Muscle layer of duodenum (tissue), 2 donors: ENCODE results near the gene GOSR2.
"Not testable (repeated sequence)": the region's sequence is repeated elsewhere in the genome, so short reads cannot be mapped to it uniquely, and the experiment has no call there.

ENCODE experiments used
- H3K27ac ChIP-seq: one replicate; pipeline ENCODE4 v1.7.0; 2013; ENCODE audit warnings: mild to moderate bottlenecking, low read length
- H3K27me3 ChIP-seq: one replicate; pipeline ENCODE4 v1.7.0; 2013; ENCODE audit warnings: low read depth, mild to moderate bottlenecking, control low read depth, low read length
- H3K36me3 ChIP-seq, 2 donors: one replicate each; pipeline ENCODE4 v1.7.0; 2013; ENCODE audit warnings: low read length in 2 of 2, control low read depth in 1 of 2, mild to moderate bottlenecking in 1 of 2; ENCODE audit not compliant: insufficient read depth in 2 of 2, control insufficient read depth in 1 of 2
- H3K4me1 ChIP-seq, 2 donors: one replicate each; pipeline ENCODE4 v1.7.0; 2013; ENCODE audit warnings: low read length in 2 of 2, mild to moderate bottlenecking in 2 of 2, control low read depth in 1 of 2, moderate library complexity in 1 of 2; ENCODE audit not compliant: insufficient read depth in 2 of 2, control insufficient read depth in 1 of 2
- H3K4me3 ChIP-seq, 2 donors: one replicate each; pipeline ENCODE4 v1.7.0; 2013; ENCODE audit warnings: low read length in 2 of 2, low read depth in 1 of 2, mild to moderate bottlenecking in 1 of 2
- H3K9me3 ChIP-seq, 2 donors: one replicate each; pipeline ENCODE4 v1.7.0; 2013; ENCODE audit warnings: low read length in 2 of 2, control low read depth in 1 of 2, mild to moderate bottlenecking in 1 of 2; ENCODE audit not compliant: control insufficient read depth in 1 of 2
- donor health status: healthy.

GOSR2 gene

GRCh38 chr17:46983782-46984181 is 60.8 kb downstream of the GOSR2 start:
- Histone ChIP-seq H3K27me3 (peaks cover 2% of the 10 kb centered on the region), H3K4me3 (no peak overlapping the region), H3K9me3 (no peaks in the 10 kb centered on the region), H3K36me3 (no peaks in the 10 kb centered on the region), H3K4me1 (peaks cover 0 to 8% of the 10 kb centered on the region in 2 donors), H3K27ac (no peak overlapping the region)

DNA sequence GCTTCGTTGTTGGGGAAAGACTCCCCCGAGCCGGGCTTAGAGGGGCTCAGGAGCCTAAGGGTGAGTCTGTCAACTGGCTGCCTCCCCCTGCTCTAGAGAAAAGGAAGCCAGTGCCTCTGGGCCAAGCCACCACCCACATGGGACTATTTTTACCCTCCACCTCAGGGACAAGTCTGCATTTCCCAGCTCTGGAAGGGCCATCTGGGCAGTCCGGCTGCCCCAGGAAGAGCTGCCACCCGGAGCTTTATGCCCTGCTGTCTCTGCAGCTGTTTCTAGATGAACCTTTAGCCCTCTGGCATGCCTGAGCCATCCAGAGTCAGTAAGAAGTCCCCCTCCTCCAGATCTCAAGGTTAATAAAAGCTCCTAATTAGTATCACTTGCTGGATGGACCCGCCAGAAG is 61.4 kb downstream of the GOSR2 start:
- Histone ChIP-seq H3K27ac (no peak overlapping the region), H3K36me3 (no peaks in the 10 kb centered on the region), H3K27me3 (no peaks in the 10 kb centered on the region)

DNA sequence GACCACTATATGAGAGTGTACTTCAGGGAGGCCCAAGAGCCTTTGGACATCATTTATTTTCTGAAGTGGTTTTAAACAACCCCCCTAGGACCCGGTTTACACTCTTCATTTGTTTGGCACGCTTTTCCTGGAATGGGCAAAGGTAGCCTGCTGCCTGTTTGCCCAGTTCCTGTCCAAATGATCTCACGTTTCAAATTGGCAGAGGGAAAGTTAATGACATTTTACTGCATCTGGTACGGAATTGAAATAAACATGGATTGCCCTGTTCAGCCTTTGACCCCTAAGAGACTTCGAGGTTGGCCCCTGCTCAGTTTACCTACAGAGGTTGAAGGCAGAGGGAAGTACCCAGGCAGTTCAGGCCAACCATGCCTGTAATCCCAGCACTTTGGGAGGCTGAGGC is 61.9 kb downstream of the GOSR2 start:
- H3K4me3 ChIP-seq, result no peak overlapping the region

More for the DNA sequence above, 61.4 kb downstream of the GOSR2 start:
- H3K4me3 ChIP-seq, result no peak overlapping the region
- H3K4me1 ChIP-seq, result peaks cover 0 to 2% of the 10 kb centered on the region in 2 donors
- H3K9me3 ChIP-seq, result no peaks in the 10 kb centered on the region

DNA sequence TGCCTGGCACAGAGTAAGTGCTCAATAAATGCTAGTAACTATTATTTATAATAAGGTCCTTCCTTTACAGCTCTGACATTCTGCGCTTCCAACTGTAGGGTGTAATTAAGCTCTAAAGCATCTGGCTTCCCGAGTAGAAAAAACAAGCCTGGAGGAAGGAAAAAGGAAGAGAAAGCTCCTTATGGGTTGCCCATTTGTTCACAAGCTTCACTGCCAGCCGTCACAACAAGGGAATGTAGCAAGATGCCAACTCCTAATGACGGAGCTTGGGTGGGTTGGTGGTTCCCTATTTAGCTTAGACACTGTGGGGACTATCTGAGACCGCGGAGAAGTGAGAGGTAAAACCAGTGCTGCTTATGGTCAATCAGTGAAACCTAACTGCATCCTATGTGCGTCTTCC is 63.4 kb downstream of the GOSR2 start:
- Histone ChIP-seq H3K4me1 (no peaks in the 10 kb centered on the region), H3K4me3 (no peak overlapping the region), H3K36me3 (no peaks in the 10 kb centered on the region), H3K27me3 (no peaks in the 10 kb centered on the region), H3K27ac (no peak overlapping the region), H3K9me3 (no peaks in the 10 kb centered on the region)

More for the DNA sequence above, 61.9 kb downstream of the GOSR2 start:
- no peaks in the 10 kb centered on the region for H3K27me3 ChIP-seq
- H3K4me1 ChIP-seq, result no peaks in the 10 kb centered on the region
- H3K9me3 ChIP-seq, result no peaks in the 10 kb centered on the region
- no peak overlapping the region for H3K27ac ChIP-seq
- no peaks in the 10 kb centered on the region for H3K36me3 ChIP-seq

DNA sequence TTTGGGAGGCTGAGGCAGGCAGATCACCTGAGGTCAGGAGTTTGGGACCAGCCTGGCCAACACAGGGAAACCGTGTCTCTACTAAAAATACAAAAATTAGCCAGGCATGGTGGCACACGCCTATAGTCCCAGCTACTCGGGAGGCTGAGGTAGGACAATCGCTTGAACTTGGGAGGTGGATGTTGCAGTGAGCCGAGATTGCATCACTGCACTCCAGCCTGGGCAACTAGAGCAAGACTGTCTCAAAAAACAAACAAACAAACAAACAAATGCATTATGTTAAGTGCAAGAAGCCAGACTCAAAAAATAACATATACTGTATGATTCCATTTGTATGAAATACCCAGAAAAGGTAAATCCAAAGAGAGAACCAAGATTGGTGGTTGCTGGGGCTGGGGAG is 65.0 kb downstream of the GOSR2 start:
- H3K36me3 ChIP-seq, H3K4me1 ChIP-seq, H3K27ac ChIP-seq, H3K4me3 ChIP-seq, H3K27me3 ChIP-seq, H3K9me3 ChIP-seq: not testable (repeated sequence)

- Histone ChIP-seq H3K27me3 (no peaks in the 10 kb centered on the region), H3K4me1 (no peaks in the 10 kb centered on the region), H3K9me3 (no peaks in the 10 kb centered on the region), H3K36me3 (no peaks in the 10 kb centered on the region), H3K27ac (no peak overlapping the region), H3K4me3 (no peak overlapping the region)
These were observed 66.9 kb downstream of the GOSR2 start for GRCh38 chr17:46989637-46990431.

GRCh38 chr17:46991617-46992016 is 68.7 kb downstream of the GOSR2 start:
- H3K36me3 ChIP-seq, result no peaks in the 10 kb centered on the region
- no peaks in the 10 kb centered on the region for H3K27me3 ChIP-seq
- H3K27ac ChIP-seq, result no peak overlapping the region
- no peaks in the 10 kb centered on the region for H3K9me3 ChIP-seq
- H3K4me1 ChIP-seq, result no peaks in the 10 kb centered on the region
- no peak overlapping the region for H3K4me3 ChIP-seq
